Left lung (tissue), 10 donors: ENCODE data around the gene TBC1D22B. TPM values are rescaled to one million over a fixed set of nuclear protein-coding genes. Genes with fewer than 3 reads are reported as not detected.

Experiments used
- ATAC-seq: fragments of 200-7000 bp; cut with Tn5 transposase; one replicate; pipeline ENCODE4 v1.9.1; 2020; ENCODE audit warnings: moderate library complexity
- DNase-seq, 4 donors: peaks; one replicate each; pipeline ENCODE4 v3.0.0-alpha.2; 2013 to 2020
- H3K27ac ChIP-seq, 2 donors: fragments of 200-600 bp; sonication (generic) in 1 of 2; one replicate each; pipeline versions ENCODE4 v1.5.0 to v1.8.0; 2020 to 2021
- H3K27me3 ChIP-seq, 2 donors: fragments of 200-600 bp; sonication (generic) in 1 of 2; one replicate each; pipeline versions ENCODE4 v1.5.0 to v1.8.0; 2020 to 2021
- H3K36me3 ChIP-seq, 2 donors: fragments of 200-600 bp; sonication (generic) in 1 of 2; one replicate each; pipeline versions ENCODE4 v1.5.0 to v1.8.0; 2020 to 2021
- H3K4me1 ChIP-seq, 2 donors: fragments of 200-600 bp; one replicate each; pipeline ENCODE4 v1.8.0; 2021
- H3K4me3 ChIP-seq, 2 donors: fragments of 200-600 bp; sonication (generic) in 1 of 2; one replicate each; pipeline versions ENCODE4 v1.5.0 to v1.8.0; 2020 to 2021; ENCODE audit warnings: mild to moderate bottlenecking in 1 of 2
- H3K9me3 ChIP-seq, 2 donors: fragments of 200-600 bp; sonication (generic) in 1 of 2; one replicate each; pipeline versions ENCODE4 v1.5.0 to v1.8.0; 2020 to 2021
- CTCF ChIP-seq, 2 donors: fragments of 200-600 bp; sonication (generic) in 1 of 2; IDR thresholded peaks; one replicate each; pipeline versions ENCODE4 v1.5.0 to v1.8.0; 2021; ENCODE audit warnings: antibody characterized with exemption in 2 of 2
- intact Hi-C, 2 donors: fragments of 100-400 bp; cut with DNase I; formaldehyde crosslinking; loops; one replicate each; pipeline versions ENCODE4 v1.11.2 to v1.14.2; 2022
- polyA plus RNA-seq, 6 donors: library from polyadenylated mRNA; unstranded; fragments of 120-200 nt; gene quantifications; one replicate each; pipeline ENCODE4 v1.2.1, GENCODE V29; 2013; ENCODE audit not compliant: insufficient read length in 6 of 6
- total RNA-seq, 2 donors: library from RNA; stranded (reverse); fragmentation: NEBNext Ultra II Directional; extraction: Animal tissue kit (Norgen Biotek cat#: 25700); gene quantifications; one replicate each; pipeline ENCODE4 v1.2.1, GENCODE V29; 2021
- donor health status: DM: no; HTN: yes; CAD: no.
- donor health status: DM: no; HTN: no; CAD: no.

TBC1D22B gene
- total and polyA plus RNA-seq, 8 donors, result 10.7 to 14.6 (median 12.8) TPM

DNA sequence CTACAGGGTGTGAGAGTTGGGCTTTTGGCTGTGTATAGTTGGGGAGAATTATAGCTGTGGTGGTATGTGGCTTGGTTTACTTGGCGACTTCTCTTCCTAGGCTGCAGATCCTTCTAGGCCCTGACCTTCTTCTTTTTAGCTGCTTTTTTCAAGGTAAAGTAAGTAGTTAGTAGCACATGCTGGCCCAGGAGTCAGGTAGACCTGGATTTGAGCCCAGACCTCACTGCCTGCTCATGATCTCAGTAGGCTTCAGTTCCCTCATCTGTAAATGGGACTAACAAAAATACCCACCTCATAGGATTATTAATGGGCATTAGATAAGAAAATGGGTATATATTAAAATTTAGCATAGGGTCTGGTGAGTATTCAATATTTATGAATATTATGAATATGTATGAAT is 17.8 kb downstream of the TBC1D22B start:
- Histone ChIP-seq H3K4me3 (no peak overlapping the region), H3K27ac (no peak overlapping the region), H3K27me3 (no peaks in the 10 kb centered on the region), H3K4me1 (peaks cover 0 to 30% of the 10 kb centered on the region in 2 donors), H3K9me3 (no peaks in the 10 kb centered on the region), H3K36me3 (peaks cover 0 to 10% of the 10 kb centered on the region in 2 donors)
- DNase-seq (no peak), ATAC-seq (no peak)
- intact Hi-C loops, result no loop called here
- TF ChIP-seq CTCF (IDR thresholded peaks at IDR 0.05), result no peak

- intact Hi-C loops, result no loop called here
- Histone ChIP-seq H3K27me3 (no peaks in the 10 kb centered on the region), H3K27ac (no peak overlapping the region), H3K9me3 (no peaks in the 10 kb centered on the region), H3K4me3 (no peak overlapping the region), H3K4me1 (peaks cover 0 to 42% of the 10 kb centered on the region in 2 donors), H3K36me3 (peaks cover 0 to 14% of the 10 kb centered on the region in 2 donors)
- DNase-seq, result no peak
- TF ChIP-seq CTCF (IDR thresholded peaks at IDR 0.05), result no peak
- no peak for ATAC-seq
Measured at GRCh38 chr6:37277001-37277409, 19.4 kb downstream of the TBC1D22B start.

DNA sequence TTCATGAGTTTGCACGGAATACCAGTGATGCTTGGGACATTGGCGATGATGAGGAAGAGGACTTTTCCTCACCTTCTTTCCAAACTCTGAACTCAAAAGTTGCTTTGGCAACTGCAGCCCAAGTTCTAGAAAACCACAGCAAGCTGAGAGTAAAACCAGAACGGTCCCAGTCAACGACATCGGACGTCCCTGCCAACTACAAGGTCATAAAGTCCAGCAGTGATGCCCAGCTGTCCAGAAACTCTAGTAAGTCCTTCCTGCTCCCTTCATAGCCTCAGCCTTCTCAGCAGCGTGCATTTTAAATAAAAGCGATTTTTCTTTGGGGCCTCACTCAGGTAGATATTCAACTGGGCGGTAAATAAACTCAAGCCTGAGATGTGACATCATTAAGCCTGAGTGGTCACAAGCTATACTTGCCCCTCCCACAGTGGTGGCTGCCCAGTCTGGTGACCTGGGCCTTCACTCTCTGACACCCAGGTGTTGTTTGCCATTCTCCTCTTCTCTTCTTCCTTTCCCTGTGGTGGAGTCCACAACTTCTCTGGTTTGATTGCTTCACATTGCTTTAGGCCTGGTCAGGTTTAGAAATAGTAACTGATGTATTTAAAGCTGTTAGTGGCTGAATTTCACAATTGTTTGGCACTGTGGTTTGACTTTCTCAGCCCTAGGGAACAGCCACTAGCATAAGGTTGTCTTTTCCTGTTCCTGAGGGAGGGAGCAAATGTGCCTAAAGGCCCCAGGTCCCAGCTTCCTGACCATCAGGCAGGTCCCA is 22.0 kb downstream of the TBC1D22B start:
- peaks cover 0 to 40% of the 10 kb centered on the region in 2 donors for H3K36me3 ChIP-seq
- no peak overlapping the region for H3K4me3 ChIP-seq
- intact Hi-C loops, result no loop called here
- no peak for TF ChIP-seq CTCF (IDR thresholded peaks at IDR 0.05)
- peaks cover 0 to 42% of the 10 kb centered on the region in 2 donors for H3K4me1 ChIP-seq
- H3K27me3 ChIP-seq, result no peaks in the 10 kb centered on the region
- peak overlapping the region in 1 of 2 donors; percentile 59 for H3K27ac ChIP-seq
- H3K9me3 ChIP-seq, result no peaks in the 10 kb centered on the region
- DNase-seq (peak in 2 of 4 donors; percentile 13 to 53), ATAC-seq (peak; percentile 49)

DNA sequence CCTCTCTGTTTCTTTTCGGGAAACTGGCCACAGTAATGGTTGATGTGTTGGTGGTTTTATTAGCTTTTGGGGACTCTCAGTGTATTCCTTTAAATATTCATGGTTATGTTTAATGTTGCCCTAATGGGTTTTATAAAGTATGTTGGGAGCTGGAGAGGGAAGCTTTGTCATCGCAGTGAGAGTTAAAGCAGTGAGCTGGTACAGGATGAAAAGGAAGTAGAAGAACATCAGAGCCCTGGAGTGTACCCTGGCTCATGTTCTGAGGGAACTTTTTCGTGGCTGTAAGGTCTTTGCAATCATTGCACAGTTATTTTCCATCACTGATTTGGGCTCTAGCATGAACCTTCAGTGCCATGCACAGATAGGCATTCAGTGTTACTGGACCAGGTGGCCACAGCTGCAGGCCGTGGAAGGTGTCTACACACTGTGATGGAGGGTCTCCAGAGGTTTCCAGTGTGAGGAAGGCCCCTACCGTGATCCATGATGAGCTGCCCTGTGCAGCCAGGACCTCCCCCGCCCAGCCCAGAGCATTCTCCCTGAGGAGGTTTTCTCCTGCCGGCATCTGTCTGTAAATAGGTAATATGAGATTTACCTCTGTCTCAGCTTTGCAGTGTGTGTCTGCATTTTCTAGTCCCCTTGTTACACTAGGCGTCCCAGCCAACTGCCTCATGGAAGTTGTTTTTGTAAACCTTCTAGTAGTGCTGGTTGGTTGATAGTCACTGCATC is 22.8 kb downstream of the TBC1D22B start:
- Histone ChIP-seq H3K36me3 (peaks cover 0 to 48% of the 10 kb centered on the region in 2 donors), H3K27ac (peak overlapping the region in 1 of 2 donors; percentile 59), H3K4me1 (peaks cover 0 to 42% of the 10 kb centered on the region in 2 donors), H3K9me3 (no peaks in the 10 kb centered on the region), H3K27me3 (no peaks in the 10 kb centered on the region), H3K4me3 (no peak overlapping the region)
- ATAC-seq, result no peak
- no peak for TF ChIP-seq CTCF (IDR thresholded peaks at IDR 0.05)
- no peak for DNase-seq
- intact Hi-C loops, result no loop called here

- ATAC-seq, result no peak
- no peak for DNase-seq
- H3K4me3 ChIP-seq, result no peak overlapping the region
- peaks cover 0 to 29% of the 10 kb centered on the region in 2 donors for H3K4me1 ChIP-seq
- no peak overlapping the region for H3K27ac ChIP-seq
- intact Hi-C loops, result no loop called here
- peaks cover 0 to 65% of the 10 kb centered on the region in 2 donors for H3K36me3 ChIP-seq
- TF ChIP-seq CTCF (IDR thresholded peaks at IDR 0.05), result no peak
- no peaks in the 10 kb centered on the region for H3K9me3 ChIP-seq
- no peaks in the 10 kb centered on the region for H3K27me3 ChIP-seq
Measured at GRCh38 chr6:37282371-37282770, 24.8 kb downstream of the TBC1D22B start.
